Fibroblast of lung (primary cell): ENCODE data around the gene TRIM38. TPM values are rescaled to one million over a fixed set of nuclear protein-coding genes. Genes with fewer than 3 reads are reported as not detected.
A peak's percentile ranks its signal among the peaks of the same experiment; 100 is the strongest.

Source experiments
- DNase-seq, 2 donors: peaks; one replicate each; pipeline versions ENCODE4 v3.0.0 to v3.0.0-alpha.2; 2010; ENCODE audit warnings: low read depth in 2 of 2
- H2AFZ ChIP-seq: 2 replicates; pipeline ENCODE4 v1.5.1; 2012; ENCODE audit warnings: low read length, control low read depth, inconsistent platforms
- H3K27ac ChIP-seq: 2 replicates; pipeline ENCODE4 v1.5.1; 2011; ENCODE audit warnings: low read length, control low read depth; ENCODE audit not compliant: insufficient read depth
- H3K27me3 ChIP-seq: 2 replicates; pipeline ENCODE4 v1.5.1; 2011; ENCODE audit warnings: mild to moderate bottlenecking, low read length; ENCODE audit not compliant: control insufficient read depth, insufficient read depth
- H3K36me3 ChIP-seq: 2 replicates; pipeline ENCODE4 v1.5.1; 2011; ENCODE audit warnings: low read length; ENCODE audit not compliant: control insufficient read depth, insufficient read depth
- H3K4me1 ChIP-seq: 2 replicates; pipeline ENCODE4 v1.5.1; 2011; ENCODE audit warnings: low read length; ENCODE audit not compliant: control insufficient read depth, insufficient read depth; ENCODE audit errors: extremely low read depth
- H3K4me2 ChIP-seq: 2 replicates; pipeline ENCODE4 v1.5.1; 2011; ENCODE audit warnings: low read length, control low read depth; ENCODE audit not compliant: insufficient read depth; ENCODE audit errors: extremely low read depth
- H3K4me3 ChIP-seq, 4 experiments: fragments of 200-600 bp in 1 of 4; sonication (generic) in 1 of 4; replicated peaks in 1 of 4; 2 replicates each; pipeline ENCODE4 v1.5.1; 2011 to 2016; ENCODE audit warnings: low read length in 4 of 4, low read depth in 3 of 4, mild to moderate bottlenecking in 3 of 4, control low read depth in 2 of 4, inconsistent platforms in 1 of 4, mixed read lengths in 1 of 4; ENCODE audit not compliant: insufficient read depth in 1 of 4; ENCODE audit errors: control extremely low read depth in 1 of 4
- H3K79me2 ChIP-seq: 2 replicates; pipeline ENCODE4 v1.5.1; 2012; ENCODE audit warnings: mild to moderate bottlenecking, low read length, inconsistent platforms; ENCODE audit not compliant: control insufficient read depth, insufficient read depth
- H3K9ac ChIP-seq: 2 replicates; pipeline ENCODE4 v1.5.1; 2011; ENCODE audit warnings: mild to moderate bottlenecking, low read length, control low read depth; ENCODE audit not compliant: insufficient read depth
- H3K9me3 ChIP-seq: 2 replicates; pipeline ENCODE4 v1.5.1; 2012; ENCODE audit warnings: low read depth, low read length; ENCODE audit not compliant: control insufficient read depth, insufficient read depth
- H4K20me1 ChIP-seq: 2 replicates; pipeline ENCODE4 v1.5.1; 2011; ENCODE audit warnings: low read length; ENCODE audit not compliant: control insufficient read depth, insufficient read depth; ENCODE audit errors: extremely low read depth
- EZH2 ChIP-seq: IDR thresholded peaks from 2 replicates; pipeline ENCODE4 v1.5.1; 2012; ENCODE audit warnings: low read length, control low read depth, mild to moderate bottlenecking; ENCODE audit errors: missing control alignments
- polyA plus RNA-seq, 2 donors: library from polyadenylated mRNA; depleted of rRNA in 1 of 2; stranded (reverse) in 1 of 2; unstranded in 1 of 2; fragments of >200 nt; gene quantifications; 2 replicates each; pipeline ENCODE4 v1.2.1, GENCODE V29; 2011 to 2012; ENCODE audit warnings: missing spikeins in 1 of 2
- total RNA-seq: library from RNA; depleted of rRNA; stranded (reverse); fragments of >200 nt; gene quantifications from 2 replicates; pipeline ENCODE4 v1.2.1, GENCODE V29; 2014
- TF ChIP-seq, protein P1 (sequence below), 2 donors: IDR thresholded peaks in 1 of 2; conservative IDR thresholded peaks in 1 of 2; 1 replicate in 1 of 2; 2 replicates in 1 of 2; pipeline ENCODE4 v1.5.1; 2011 to 2012; ENCODE audit warnings: low read length in 2 of 2, control low read depth in 1 of 2, inconsistent platforms in 1 of 2, low read depth in 1 of 2, mild to moderate bottlenecking in 1 of 2

Gene TRIM38
- total and polyA plus RNA-seq, 2 donors (not counting 1 experiment from before 2014, with no cell fraction given): 7.6 to 14.5 TPM

DNA sequence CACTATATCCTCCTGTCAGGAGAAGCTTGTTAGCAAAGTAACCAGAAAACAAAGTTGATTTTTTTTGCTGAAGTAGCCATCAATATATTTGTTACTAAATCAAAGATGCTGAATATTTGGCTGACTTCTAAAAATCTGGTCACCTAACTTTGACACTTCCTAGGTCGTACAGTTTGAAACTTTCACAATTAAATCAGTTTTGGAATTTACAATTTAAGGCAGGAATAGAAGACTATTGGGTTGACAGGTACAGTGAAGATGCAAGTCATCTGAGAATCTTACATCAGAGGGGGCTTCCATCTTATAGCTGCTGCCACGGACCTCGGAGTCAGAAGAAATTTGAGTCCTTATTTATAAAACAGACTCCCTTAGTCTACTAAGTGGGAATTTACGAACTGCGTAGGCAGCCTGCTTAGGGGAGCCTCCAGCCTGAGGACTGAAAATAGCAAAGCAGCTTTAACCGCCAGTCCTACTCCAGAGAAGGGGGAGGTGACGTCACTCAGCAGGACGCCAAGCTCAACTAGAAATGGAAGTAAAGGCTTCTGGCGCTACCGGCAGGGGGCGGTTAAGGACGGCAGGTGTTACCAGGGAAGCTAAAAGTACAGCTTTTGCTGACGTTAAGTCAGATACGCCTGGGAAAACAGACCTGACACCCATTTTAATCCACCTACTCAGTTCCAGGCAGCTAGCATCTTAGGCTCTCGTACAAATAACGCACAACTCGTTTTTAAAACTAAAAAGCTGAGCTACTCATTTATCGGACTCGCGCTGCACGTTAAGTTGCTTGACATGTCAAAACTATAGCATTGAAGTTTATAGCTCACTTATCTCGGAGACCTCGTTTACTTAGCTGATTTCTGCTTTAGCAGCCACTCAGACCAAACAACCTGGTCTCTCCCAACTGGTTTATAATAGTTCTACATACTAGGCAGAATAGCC is 63.6 kb downstream of the TRIM38 start:
- TF ChIP-seq EZH2: no peak
- TF ChIP-seq, protein P1, sequence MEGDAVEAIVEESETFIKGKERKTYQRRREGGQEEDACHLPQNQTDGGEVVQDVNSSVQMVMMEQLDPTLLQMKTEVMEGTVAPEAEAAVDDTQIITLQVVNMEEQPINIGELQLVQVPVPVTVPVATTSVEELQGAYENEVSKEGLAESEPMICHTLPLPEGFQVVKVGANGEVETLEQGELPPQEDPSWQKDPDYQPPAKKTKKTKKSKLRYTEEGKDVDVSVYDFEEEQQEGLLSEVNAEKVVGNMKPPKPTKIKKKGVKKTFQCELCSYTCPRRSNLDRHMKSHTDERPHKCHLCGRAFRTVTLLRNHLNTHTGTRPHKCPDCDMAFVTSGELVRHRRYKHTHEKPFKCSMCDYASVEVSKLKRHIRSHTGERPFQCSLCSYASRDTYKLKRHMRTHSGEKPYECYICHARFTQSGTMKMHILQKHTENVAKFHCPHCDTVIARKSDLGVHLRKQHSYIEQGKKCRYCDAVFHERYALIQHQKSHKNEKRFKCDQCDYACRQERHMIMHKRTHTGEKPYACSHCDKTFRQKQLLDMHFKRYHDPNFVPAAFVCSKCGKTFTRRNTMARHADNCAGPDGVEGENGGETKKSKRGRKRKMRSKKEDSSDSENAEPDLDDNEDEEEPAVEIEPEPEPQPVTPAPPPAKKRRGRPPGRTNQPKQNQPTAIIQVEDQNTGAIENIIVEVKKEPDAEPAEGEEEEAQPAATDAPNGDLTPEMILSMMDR (conservative IDR thresholded peaks at IDR 0.05 in 1 of 2, IDR thresholded peaks at IDR 0.05 in 1 of 2; ENCODE audit: low read depth in 1 of 2, low read length in 2 of 2): peak; percentile 92 to 97
- H2AFZ ChIP-seq: no peak overlapping the region
- DNase-seq: peak; percentile 96 to 97
- H4K20me1 ChIP-seq: no peaks in the 10 kb centered on the region
- H3K4me2 ChIP-seq: peak overlapping the region; percentile 49
- H3K27me3 ChIP-seq: no peaks in the 10 kb centered on the region
- no peaks in the 10 kb centered on the region for H3K79me2 ChIP-seq
- H3K9me3 ChIP-seq: no peaks in the 10 kb centered on the region
- peak overlapping the region; percentile 60 for H3K9ac ChIP-seq
- H3K4me3 ChIP-seq: peak overlapping the region; percentile 34 to 84 (median 68)
- H3K4me1 ChIP-seq: peaks cover 7% of the 10 kb centered on the region
- H3K36me3 ChIP-seq: no peaks in the 10 kb centered on the region
- peak overlapping the region; percentile 89 for H3K27ac ChIP-seq

DNA sequence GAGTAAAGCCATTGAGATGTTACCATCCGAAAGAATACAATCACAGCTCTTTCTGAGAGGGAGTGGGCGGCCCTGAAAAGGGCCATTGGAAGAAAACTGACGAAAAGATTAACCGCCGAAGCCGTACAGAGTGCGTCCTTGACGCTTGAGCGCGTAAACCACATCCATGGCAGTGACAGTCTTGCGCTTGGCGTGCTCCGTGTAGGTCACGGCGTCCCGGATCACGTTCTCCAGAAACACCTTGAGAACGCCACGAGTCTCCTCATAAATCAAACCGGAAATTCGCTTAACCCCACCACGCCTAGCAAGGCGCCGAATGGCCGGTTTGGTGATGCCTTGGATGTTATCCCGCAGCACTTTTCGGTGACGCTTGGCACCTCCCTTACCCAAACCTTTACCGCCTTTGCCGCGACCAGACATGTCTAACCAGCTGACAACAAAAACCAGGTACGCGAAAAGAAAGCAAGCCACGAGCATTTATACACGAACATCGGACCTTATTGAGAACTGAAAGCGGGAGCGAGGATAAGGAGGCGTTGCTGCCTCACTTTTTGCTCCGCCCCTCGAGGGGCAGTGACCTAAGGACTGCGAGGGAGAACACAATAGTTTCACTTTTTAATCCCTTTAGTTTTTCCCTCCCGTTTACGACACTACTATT is 64.4 kb downstream of the TRIM38 start:
- TF ChIP-seq, protein P1 (conservative IDR thresholded peaks at IDR 0.05 in 1 of 2, IDR thresholded peaks at IDR 0.05 in 1 of 2; ENCODE audit: low read depth in 1 of 2, low read length in 2 of 2): no peak
- TF ChIP-seq EZH2: no peak
- Histone ChIP-seq H3K36me3 (no peaks in the 10 kb centered on the region), H3K27ac (peak overlapping the region; percentile 89), H3K9ac (peak overlapping the region; percentile 60), H3K9me3 (no peaks in the 10 kb centered on the region), H2AFZ (peak overlapping the region; percentile 0), H4K20me1 (no peaks in the 10 kb centered on the region), H3K79me2 (no peaks in the 10 kb centered on the region), H3K27me3 (no peaks in the 10 kb centered on the region), H3K4me1 (peaks cover 7% of the 10 kb centered on the region), H3K4me2 (peak overlapping the region; percentile 64), H3K4me3 (peak overlapping the region; percentile 34 to 84 (median 68))
- peak; percentile 85 to 97 for DNase-seq
